A549 (cell line): ENCODE data around the gene CACNG5. TPM values are rescaled to one million over a fixed set of nuclear protein-coding genes. Genes with fewer than 3 reads are reported as not detected.
A peak's percentile ranks its signal among the peaks of the same experiment; 100 is the strongest.

ENCODE experiments used
- ATAC-seq, 2 experiments: fragments of 200-7000 bp in 1 of 2; fragments of >200 bp in 1 of 2; cut with Nextera tagmentation in 1 of 2; cut with Tn5 transposase in 1 of 2; 3 replicates each; pipeline versions ENCODE4 v1.8.0 to v1.9.1; 2018 to 2020; ENCODE audit warnings: mild to moderate bottlenecking in 1 of 2, moderate library complexity in 1 of 2
- CTCF ChIA-PET: fragments of 300-600 bp; sonication (Branson Sonifier 250); formaldehyde crosslinking; extraction: SDS; loops from one replicate; lab custom pipeline; 2021; ENCODE audit warnings: antibody characterized with exemption, inconsistent platforms; lab: Yijun Ruan, JAX
- POLR2A ChIA-PET: fragments of 350-600 bp; formaldehyde crosslinking; extraction: SDS; loops from one replicate; lab custom pipeline; 2021; ENCODE audit warnings: antibody characterized with exemption, inconsistent platforms; lab: Yijun Ruan, JAX
- DNase-seq, 2 experiments: peaks; one replicate each; pipeline versions ENCODE4 v3.0.0 to v3.0.0-alpha.2; 2011 to 2016; ENCODE audit warnings: low read depth in 1 of 2, low spot score in 1 of 2
- FAIRE-seq: peaks from 2 replicates; lab custom pipeline; 2011; peaks lifted over from hg19 to GRCh38; lab: Jason Lieb, UNC
- H3K27ac ChIP-seq, 2 experiments: fragments of >200 bp; sonication (Bioruptor Twin); formaldehyde crosslinking; 3 replicates each; pipeline ENCODE4 v1.5.1; 2016 to 2017
- H3K4me1 ChIP-seq: fragments of >200 bp; sonication (Bioruptor Twin); formaldehyde crosslinking; 3 replicates; pipeline ENCODE4 v1.6.1; 2016
- H3K4me2 ChIP-seq: fragments of >200 bp; sonication (Bioruptor Twin); formaldehyde crosslinking; 3 replicates; pipeline ENCODE4 v1.6.1; 2016
- H3K4me3 ChIP-seq: fragments of >200 bp; sonication (Bioruptor Twin); formaldehyde crosslinking; 3 replicates; pipeline ENCODE4 v1.5.1; 2016
- H3K9me3 ChIP-seq: fragments of >200 bp; sonication (Bioruptor Twin); formaldehyde crosslinking; 3 replicates; pipeline ENCODE4 v1.6.1; 2016
- CBX2 ChIP-seq: fragments of 200-600 bp; sonication (generic); IDR thresholded peaks from 2 replicates; pipeline ENCODE4 v1.6.1; 2016; ENCODE audit warnings: low read depth, mild to moderate bottlenecking, borderline replicate concordance
- CHD4 ChIP-seq: fragments of 200-600 bp; sonication (generic); IDR thresholded peaks from 2 replicates; pipeline ENCODE4 v1.6.1; 2016; ENCODE audit warnings: antibody characterized with exemption, mild to moderate bottlenecking, borderline replicate concordance
- ESRRA ChIP-seq: fragments of 150-350 bp; IDR thresholded peaks from 2 replicates; pipeline ENCODE4 v1.6.1; 2014; ENCODE audit warnings: mild to moderate bottlenecking, low read length, borderline replicate concordance
- FOXS1 ChIP-seq: fragments of 250-450 bp; sonication (Bioruptor Pico); IDR thresholded peaks from 2 replicates; pipeline ENCODE4 v1.5.0; 2020; ENCODE audit warnings: mild to moderate bottlenecking, moderate library complexity
- HDAC2 ChIP-seq: fragments of 200-600 bp; sonication (generic); IDR thresholded peaks from 2 replicates; pipeline ENCODE4 v1.6.1; 2016
- HEYL ChIP-seq: fragments of 250-450 bp; sonication (Bioruptor Pico); IDR thresholded peaks from 2 replicates; pipeline ENCODE4 v1.8.0; 2021; ENCODE audit warnings: mild to moderate bottlenecking, moderate library complexity
- HOXB5 ChIP-seq: fragments of 250-450 bp; sonication (Bioruptor Pico); IDR thresholded peaks from 2 replicates; pipeline ENCODE4 v1.5.0; 2020; ENCODE audit warnings: mild to moderate bottlenecking, moderate library complexity
- KDM1A ChIP-seq: fragments of 200-600 bp; sonication (generic); IDR thresholded peaks from 2 replicates; pipeline ENCODE4 v1.6.1; 2016; ENCODE audit warnings: low read depth, mild to moderate bottlenecking
- KDM5A ChIP-seq: fragments of 200-600 bp; sonication (generic); IDR thresholded peaks from 2 replicates; pipeline ENCODE4 v1.6.1; 2016; ENCODE audit warnings: antibody characterized with exemption, mild to moderate bottlenecking
- NFE2L2 ChIP-seq: fragments of 150-350 bp; conservative IDR thresholded peaks from 2 replicates; pipeline ENCODE4 v1.6.1; 2014; ENCODE audit warnings: low read length
- NPAS2 ChIP-seq: fragments of 250-450 bp; sonication (Bioruptor Pico); IDR thresholded peaks from 2 replicates; pipeline ENCODE4 v1.8.0; 2022; ENCODE audit warnings: mild to moderate bottlenecking, moderate library complexity, borderline replicate concordance
- NR3C1 ChIP-seq: fragments of >200 bp; sonication (Bioruptor Twin); formaldehyde crosslinking; IDR thresholded peaks from 3 replicates; pipeline ENCODE4 v1.6.1; 2017
- PHF8 ChIP-seq: fragments of 200-600 bp; sonication (generic); IDR thresholded peaks from 2 replicates; pipeline ENCODE4 v1.6.1; 2016; ENCODE audit warnings: low read depth, mild to moderate bottlenecking, antibody characterized with exemption, moderate library complexity, borderline replicate concordance
- POLR2A ChIP-seq: IDR thresholded peaks from 2 replicates; pipeline ENCODE4 v1.6.1; 2012; ENCODE audit warnings: mild to moderate bottlenecking, low read length
- POLR2AphosphoS2 ChIP-seq: conservative IDR thresholded peaks from 2 replicates; pipeline ENCODE4 v1.6.1; 2012; ENCODE audit warnings: low read length, improper control_type of control experiment, inconsistent platforms
- RAD21 ChIP-seq, 2 experiments: fragments of >200 bp in 1 of 2; sonication (Bioruptor Twin) in 1 of 2; formaldehyde crosslinking in 1 of 2; IDR thresholded peaks in 1 of 2; conservative IDR thresholded peaks in 1 of 2; 2 replicates in 1 of 2; 3 replicates in 1 of 2; pipeline ENCODE4 v1.6.1; 2012 to 2018; ENCODE audit warnings: inconsistent platforms in 1 of 2
- TFCP2L1 ChIP-seq: fragments of 250-450 bp; sonication (Bioruptor Pico); IDR thresholded peaks from 2 replicates; pipeline ENCODE4 v1.5.0; 2021; ENCODE audit warnings: mild to moderate bottlenecking
- ZC3H11A ChIP-seq: fragments of 450-650 bp; IDR thresholded peaks from 2 replicates; pipeline ENCODE4 v1.6.1; 2014; ENCODE audit warnings: antibody characterized with exemption, mild to moderate bottlenecking
- WGBS: methylation state at CpG from one replicate; pipeline ENCODE4 v1.1.6; 2017; ENCODE audit errors: missing lambda C conversion rate; 5-methylcytosine and 5-hydroxymethylcytosine counted together
- polyA plus RNA-seq, 4 experiments: library from polyadenylated mRNA; depleted of rRNA in 3 of 4; stranded (reverse); fragments of >200 nt; fragmentation: RNase III in 1 of 4; extraction: RNeasy Plus Mini Kit Qiagen cat#74134 plus additional on column Dnase treatment in 1 of 4; gene quantifications; 2 replicates in 3 of 4; 3 replicates in 1 of 4; pipeline ENCODE4 v1.2.3, GENCODE V29; 2011 to 2017
- TF ChIP-seq, protein P1 (sequence below): fragments of 200-600 bp; sonication (generic); IDR thresholded peaks from 2 replicates; pipeline ENCODE4 v1.6.1; 2016; ENCODE audit warnings: antibody characterized with exemption, mild to moderate bottlenecking, moderate library complexity
- TF ChIP-seq, protein P2 (sequence below): fragments of 150-350 bp; IDR thresholded peaks from 2 replicates; pipeline ENCODE4 v1.6.1; 2014; ENCODE audit warnings: low read depth, mild to moderate bottlenecking, low read length
- TF ChIP-seq, protein P3 (sequence below): fragments of >200 bp; sonication (Bioruptor Twin); formaldehyde crosslinking; IDR thresholded peaks from 3 replicates; pipeline ENCODE4 v1.6.1; 2016
- TF ChIP-seq, protein P4 (sequence below): fragments of >200 bp; sonication (Bioruptor Twin); formaldehyde crosslinking; IDR thresholded peaks from 3 replicates; pipeline ENCODE4 v1.5.1; 2016

Gene CACNG5
- polyA plus RNA-seq, 2 of the 4 experiments (the other 2 are of a cell fraction): 0.09 TPM; not detected in 1

DNA sequence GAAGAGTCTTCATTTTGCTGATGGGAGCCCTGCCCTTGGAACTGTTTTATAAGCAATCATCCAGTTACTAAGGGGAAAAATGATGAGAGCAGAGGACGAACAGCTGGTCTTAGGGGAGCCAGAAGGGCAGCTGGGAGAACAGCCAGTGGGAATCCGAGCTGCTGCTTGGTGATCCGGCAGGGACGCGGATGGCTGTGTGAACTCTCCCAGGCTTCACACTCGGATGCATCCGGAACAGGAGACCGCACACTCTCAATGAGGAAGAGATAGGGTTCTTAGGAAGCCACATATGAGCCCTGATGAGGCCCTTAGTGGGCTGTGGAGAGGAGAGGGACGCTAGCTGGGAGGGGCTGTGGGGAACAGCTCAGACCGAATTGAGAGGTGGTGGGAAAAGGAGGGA is 5.0 kb upstream of the CACNG5 start:
- POLR2A ChIA-PET: no interaction called here
- Histone ChIP-seq H3K4me2 (no peak overlapping the region), H3K4me1 (no peaks in the 10 kb centered on the region), H3K27ac (no peak overlapping the region), H3K9me3 (no peaks in the 10 kb centered on the region), H3K4me3 (no peak overlapping the region)
- WGBS: 54% methylated on average over 10 of the region's 10 CpGs
- peak; percentile 17 to 30; a peak in 4 of 6 replicates for ATAC-seq
- CTCF ChIA-PET: no interaction called here
- no peak for FAIRE-seq
- no peak for TF ChIP-seq HOXB5
- TF ChIP-seq, protein P1, sequence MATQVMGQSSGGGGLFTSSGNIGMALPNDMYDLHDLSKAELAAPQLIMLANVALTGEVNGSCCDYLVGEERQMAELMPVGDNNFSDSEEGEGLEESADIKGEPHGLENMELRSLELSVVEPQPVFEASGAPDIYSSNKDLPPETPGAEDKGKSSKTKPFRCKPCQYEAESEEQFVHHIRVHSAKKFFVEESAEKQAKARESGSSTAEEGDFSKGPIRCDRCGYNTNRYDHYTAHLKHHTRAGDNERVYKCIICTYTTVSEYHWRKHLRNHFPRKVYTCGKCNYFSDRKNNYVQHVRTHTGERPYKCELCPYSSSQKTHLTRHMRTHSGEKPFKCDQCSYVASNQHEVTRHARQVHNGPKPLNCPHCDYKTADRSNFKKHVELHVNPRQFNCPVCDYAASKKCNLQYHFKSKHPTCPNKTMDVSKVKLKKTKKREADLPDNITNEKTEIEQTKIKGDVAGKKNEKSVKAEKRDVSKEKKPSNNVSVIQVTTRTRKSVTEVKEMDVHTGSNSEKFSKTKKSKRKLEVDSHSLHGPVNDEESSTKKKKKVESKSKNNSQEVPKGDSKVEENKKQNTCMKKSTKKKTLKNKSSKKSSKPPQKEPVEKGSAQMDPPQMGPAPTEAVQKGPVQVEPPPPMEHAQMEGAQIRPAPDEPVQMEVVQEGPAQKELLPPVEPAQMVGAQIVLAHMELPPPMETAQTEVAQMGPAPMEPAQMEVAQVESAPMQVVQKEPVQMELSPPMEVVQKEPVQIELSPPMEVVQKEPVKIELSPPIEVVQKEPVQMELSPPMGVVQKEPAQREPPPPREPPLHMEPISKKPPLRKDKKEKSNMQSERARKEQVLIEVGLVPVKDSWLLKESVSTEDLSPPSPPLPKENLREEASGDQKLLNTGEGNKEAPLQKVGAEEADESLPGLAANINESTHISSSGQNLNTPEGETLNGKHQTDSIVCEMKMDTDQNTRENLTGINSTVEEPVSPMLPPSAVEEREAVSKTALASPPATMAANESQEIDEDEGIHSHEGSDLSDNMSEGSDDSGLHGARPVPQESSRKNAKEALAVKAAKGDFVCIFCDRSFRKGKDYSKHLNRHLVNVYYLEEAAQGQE: peak; percentile 63; the same call in 1 of the 2 replicates
- no peak for DNase-seq

DNA sequence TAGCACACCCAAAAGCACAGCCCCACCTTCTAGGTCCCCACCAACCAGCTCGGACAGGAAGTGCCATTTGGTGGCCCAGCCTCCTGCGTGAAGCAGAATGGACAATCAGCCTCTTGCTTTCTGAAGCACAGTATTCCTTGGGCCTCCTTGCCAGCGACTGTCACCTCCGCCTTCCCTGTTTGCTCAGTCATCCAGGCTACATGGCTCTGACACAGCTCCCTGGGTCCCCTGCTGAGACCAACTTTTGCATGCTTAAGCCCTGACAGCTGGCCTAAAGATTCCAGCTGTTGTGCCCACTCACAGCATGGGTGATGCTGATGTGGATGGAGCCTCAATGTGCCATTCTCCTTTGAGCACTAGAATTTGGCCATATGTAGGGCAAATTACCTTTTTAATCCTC is 4.5 kb upstream of the CACNG5 start:
- H3K27ac ChIP-seq: no peak overlapping the region
- DNase-seq: no peak
- ChIA-PET CTCF (interaction anchor here (0.6 to 1.3 kb wide), 2 partner anchors 14 to 645 kb away, joined by 3 read pairs; no protein-coding TSS in a partner anchor), POLR2A (no interaction called here)
- H3K4me1 ChIP-seq: 0 out of 3 replicates have a peak, but pooled peaks cover 4% of the 10 kb centered on the region
- ATAC-seq: no peak
- no peak overlapping the region for H3K4me3 ChIP-seq
- H3K9me3 ChIP-seq: no peaks in the 10 kb centered on the region
- FAIRE-seq: no peak
- 57% methylated on average over 4 of the region's 4 CpGs for WGBS
- TF ChIP-seq FOXS1 (CRISPR knock-in tag) (no peak), RAD21 (conservative IDR thresholded peaks at IDR 0.05 in 1 of 2, IDR thresholded peaks at IDR 0.05 in 1 of 2) (no peak), NPAS2 (no peak), ZC3H11A (no peak), HDAC2 (no peak)
- H3K4me2 ChIP-seq: no peak overlapping the region

DNA sequence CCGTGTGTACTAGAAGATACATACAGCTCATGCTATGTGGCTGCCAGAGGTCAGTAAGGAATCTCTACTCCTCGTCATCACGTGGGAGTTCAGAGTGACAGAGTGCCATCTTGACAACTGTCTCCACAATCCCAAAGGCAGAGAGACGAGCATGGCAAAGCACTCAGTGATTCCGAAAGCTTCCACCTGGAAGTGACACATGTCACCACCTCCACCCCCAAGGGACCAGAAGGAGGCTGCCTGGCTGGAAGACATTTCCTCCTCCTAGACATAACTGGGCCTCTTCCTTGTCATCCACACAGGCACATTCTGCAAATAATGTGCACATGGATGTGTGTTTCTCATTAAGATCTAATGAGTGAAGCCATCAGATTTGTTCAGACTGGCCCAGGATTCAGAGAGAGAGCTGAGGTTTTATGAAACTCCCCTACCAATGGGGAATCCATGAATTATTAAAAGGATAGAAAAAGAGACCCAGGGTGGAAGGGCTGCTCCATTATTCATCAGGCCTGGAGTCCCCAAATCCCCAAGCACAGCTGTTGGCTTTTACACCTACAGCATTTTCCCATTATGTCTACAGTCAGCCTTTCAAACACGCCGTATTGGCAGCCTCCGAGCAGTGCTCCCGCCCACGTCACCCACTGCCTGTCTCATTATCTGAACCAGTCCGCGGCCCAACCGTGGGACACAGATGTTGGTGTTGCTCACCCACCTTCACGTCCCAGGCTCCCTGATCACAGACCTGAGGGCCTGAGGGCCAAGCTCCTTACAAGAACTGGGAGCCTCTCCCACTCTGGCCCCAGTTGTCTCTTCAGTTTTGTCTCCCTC is 3.3 kb upstream of the CACNG5 start:
- Histone ChIP-seq H3K27ac (no peak overlapping the region), H3K4me1 (0 out of 3 replicates have a peak, but pooled peaks cover 4% of the 10 kb centered on the region)
- ATAC-seq: no peak
- POLR2A ChIA-PET: no interaction called here
- no peak for DNase-seq
- no peak for FAIRE-seq
- WGBS: 65% methylated on average over 14 of the region's 14 CpGs
- TF ChIP-seq PHF8: no peak
- TF ChIP-seq KDM1A: no peak
- TF ChIP-seq, protein P2, sequence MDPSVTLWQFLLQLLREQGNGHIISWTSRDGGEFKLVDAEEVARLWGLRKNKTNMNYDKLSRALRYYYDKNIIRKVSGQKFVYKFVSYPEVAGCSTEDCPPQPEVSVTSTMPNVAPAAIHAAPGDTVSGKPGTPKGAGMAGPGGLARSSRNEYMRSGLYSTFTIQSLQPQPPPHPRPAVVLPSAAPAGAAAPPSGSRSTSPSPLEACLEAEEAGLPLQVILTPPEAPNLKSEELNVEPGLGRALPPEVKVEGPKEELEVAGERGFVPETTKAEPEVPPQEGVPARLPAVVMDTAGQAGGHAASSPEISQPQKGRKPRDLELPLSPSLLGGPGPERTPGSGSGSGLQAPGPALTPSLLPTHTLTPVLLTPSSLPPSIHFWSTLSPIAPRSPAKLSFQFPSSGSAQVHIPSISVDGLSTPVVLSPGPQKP: no peak
- TF ChIP-seq HEYL: no peak
- TF ChIP-seq NFE2L2: no peak
- no peak for TF ChIP-seq CBX2
- TF ChIP-seq, protein P3, sequence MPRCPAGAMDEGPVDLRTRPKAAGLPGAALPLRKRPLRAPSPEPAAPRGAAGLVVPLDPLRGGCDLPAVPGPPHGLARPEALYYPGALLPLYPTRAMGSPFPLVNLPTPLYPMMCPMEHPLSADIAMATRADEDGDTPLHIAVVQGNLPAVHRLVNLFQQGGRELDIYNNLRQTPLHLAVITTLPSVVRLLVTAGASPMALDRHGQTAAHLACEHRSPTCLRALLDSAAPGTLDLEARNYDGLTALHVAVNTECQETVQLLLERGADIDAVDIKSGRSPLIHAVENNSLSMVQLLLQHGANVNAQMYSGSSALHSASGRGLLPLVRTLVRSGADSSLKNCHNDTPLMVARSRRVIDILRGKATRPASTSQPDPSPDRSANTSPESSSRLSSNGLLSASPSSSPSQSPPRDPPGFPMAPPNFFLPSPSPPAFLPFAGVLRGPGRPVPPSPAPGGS: no peak
- no peak for TF ChIP-seq POLR2A
- TF ChIP-seq TFCP2L1 (CRISPR knock-in tag): no peak
- no peak for TF ChIP-seq POLR2AphosphoS2
- TF ChIP-seq CHD4: no peak
- TF ChIP-seq, protein P4, sequence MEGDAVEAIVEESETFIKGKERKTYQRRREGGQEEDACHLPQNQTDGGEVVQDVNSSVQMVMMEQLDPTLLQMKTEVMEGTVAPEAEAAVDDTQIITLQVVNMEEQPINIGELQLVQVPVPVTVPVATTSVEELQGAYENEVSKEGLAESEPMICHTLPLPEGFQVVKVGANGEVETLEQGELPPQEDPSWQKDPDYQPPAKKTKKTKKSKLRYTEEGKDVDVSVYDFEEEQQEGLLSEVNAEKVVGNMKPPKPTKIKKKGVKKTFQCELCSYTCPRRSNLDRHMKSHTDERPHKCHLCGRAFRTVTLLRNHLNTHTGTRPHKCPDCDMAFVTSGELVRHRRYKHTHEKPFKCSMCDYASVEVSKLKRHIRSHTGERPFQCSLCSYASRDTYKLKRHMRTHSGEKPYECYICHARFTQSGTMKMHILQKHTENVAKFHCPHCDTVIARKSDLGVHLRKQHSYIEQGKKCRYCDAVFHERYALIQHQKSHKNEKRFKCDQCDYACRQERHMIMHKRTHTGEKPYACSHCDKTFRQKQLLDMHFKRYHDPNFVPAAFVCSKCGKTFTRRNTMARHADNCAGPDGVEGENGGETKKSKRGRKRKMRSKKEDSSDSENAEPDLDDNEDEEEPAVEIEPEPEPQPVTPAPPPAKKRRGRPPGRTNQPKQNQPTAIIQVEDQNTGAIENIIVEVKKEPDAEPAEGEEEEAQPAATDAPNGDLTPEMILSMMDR: no peak
- TF ChIP-seq KDM5A: no peak
- TF ChIP-seq ESRRA: no peak
- TF ChIP-seq NR3C1: no peak
- TF ChIP-seq, all 56 proteins: peak for 0
- Histone ChIP-seq H3K9me3 (no peaks in the 10 kb centered on the region), H3K4me3 (no peak overlapping the region), H3K4me2 (no peak overlapping the region)
- CTCF ChIA-PET: interaction anchor here (0.6 to 1.6 kb wide), 4 partner anchors 9 to 644 kb away, joined by 3 read pairs; no protein-coding TSS in a partner anchor
